GM19240 (cell line): ENCODE measurements around the gene PTPA.

Experiments
- DNase-seq: peaks from one replicate; pipeline ENCODE4 v3.0.0; 2011; ENCODE audit warnings: low spot score; ENCODE audit not compliant: insufficient read length

Gene PTPA

DNA sequence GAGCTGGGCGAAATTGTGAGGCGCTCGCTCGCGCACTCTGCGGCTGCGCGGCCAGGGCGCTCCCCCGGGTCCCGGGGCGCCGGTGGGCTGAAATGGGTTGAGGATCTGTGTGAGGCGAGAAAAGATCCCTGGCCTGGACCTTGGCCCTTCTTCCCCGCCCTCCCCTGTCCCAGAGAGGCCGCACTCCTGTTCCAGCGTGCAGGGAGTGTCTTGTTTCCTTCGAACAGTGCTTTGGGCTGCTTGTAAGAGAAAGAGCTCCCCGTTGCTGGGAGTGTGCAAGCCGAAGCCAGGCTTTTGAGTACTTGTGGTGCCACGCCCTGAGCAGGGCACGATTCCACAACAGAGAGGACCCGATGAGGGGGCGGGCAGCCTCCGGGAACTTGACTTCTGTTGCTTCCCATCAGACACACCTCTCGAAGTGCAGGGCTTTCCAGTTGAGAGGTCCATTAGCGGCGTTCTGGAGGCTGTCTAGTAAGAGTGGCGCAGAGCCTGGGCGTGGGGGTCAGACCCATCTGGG is 29.8 kb upstream of the PTPA start:
- DNase-seq, result peak; percentile 98

DNA sequence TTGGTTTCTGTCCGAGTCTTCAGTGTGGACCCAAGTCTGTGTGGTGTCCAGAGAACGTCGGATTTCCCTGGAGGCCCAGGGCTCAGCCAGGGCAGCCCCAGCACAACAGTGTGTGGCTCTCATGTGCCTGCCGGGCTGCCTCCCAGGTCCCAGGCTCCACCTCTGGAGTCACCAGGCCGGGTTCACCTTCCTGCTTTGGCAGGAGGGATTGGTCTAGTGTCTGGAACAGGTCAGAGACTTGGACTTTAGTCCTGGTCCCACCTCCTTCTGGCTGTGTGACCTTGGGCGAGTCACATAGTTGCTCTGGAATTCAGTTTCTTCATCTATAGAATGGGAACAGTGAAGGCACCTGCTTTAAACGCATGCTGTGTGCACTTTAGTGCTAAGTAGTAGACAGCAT is 27.1 kb upstream of the PTPA start:
- DNase-seq, result no peak

GRCh38 chr9:129089246-129089645 is 22.0 kb upstream of the PTPA start:
- DNase-seq, result no peak

- no peak for DNase-seq
Observed at GRCh38 chr9:129093602-129094386, 17.4 kb upstream of the PTPA start.

DNA sequence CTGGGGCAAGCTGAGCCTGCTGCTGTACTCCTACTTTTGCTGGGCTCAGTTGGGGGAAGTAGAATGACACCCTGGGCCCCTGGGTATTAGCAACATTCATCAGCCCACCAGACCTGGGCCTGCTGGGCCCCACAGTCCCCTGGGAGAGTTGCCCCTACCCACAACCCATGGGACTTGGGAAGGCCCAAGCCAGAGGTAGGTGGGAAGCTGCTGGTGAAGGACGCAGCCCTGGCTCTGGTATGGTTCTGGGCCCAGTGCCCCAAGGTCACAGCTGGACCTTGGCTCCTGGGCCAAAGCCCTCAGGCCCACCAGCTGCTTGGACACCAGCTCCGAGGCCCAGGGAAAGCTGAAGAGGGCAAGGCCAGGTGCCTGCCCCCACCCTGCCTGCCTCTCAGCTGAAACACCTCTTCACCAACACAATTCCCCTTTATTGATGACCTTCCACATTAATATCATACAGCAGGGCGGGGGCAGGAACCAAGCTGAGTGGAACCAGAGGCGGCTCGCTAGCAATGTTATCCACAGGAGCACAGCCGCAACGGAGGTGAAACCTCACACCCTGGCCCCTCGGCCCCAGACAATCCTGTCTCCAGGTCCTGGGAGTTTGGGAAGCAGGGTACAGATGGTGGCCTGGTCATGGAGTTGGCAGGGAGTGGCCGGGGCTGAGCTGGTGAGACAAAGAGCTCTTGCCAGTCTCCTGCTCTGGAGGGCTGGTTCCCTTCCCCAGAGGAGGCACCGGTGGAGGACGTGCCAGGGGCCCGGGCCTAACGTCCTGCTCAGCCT is 16.6 kb upstream of the PTPA start:
- no peak for DNase-seq

DNA sequence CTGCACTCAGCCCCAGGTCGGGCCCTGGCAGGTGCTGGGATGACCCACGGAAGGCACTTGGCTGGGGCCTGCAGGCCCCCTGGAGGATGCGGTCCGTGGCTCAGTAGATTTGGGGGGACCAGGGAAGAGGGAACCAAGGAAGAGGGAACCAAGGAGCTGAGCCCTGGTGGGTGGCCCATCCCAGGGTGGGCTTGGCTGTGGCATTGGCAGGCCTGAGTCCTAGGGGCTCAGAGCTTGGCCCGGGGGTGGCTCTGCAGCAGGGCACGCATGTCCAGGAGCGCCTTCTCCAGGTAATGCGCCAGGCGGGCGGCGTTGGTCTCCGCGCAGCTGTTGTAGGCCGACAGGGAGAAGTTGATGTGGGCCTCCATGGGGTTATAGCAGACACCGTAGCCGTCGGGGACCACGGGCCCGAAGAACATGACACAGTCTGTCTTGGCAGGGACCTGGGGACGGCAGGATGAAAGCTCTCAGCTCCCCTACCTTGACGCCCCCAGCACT is 16.0 kb upstream of the PTPA start:
- DNase-seq, result no peak

GRCh38 chr9:129095908-129096307 is 15.3 kb upstream of the PTPA start:
- no peak for DNase-seq

- no peak for DNase-seq
Observed at GRCh38 chr9:129097671-129098306, 13.4 kb upstream of the PTPA start.

GRCh38 chr9:129098328-129098727 is 12.9 kb upstream of the PTPA start:
- DNase-seq, result no peak

- DNase-seq, result no peak
Observed at GRCh38 chr9:129100383-129101169, 10.6 kb upstream of the PTPA start.

- no peak for DNase-seq
Observed at GRCh38 chr9:129101279-129101678, 9.9 kb upstream of the PTPA start.

- DNase-seq, result no peak
Observed at GRCh38 chr9:129102095-129102525, 9.1 kb upstream of the PTPA start.

DNA sequence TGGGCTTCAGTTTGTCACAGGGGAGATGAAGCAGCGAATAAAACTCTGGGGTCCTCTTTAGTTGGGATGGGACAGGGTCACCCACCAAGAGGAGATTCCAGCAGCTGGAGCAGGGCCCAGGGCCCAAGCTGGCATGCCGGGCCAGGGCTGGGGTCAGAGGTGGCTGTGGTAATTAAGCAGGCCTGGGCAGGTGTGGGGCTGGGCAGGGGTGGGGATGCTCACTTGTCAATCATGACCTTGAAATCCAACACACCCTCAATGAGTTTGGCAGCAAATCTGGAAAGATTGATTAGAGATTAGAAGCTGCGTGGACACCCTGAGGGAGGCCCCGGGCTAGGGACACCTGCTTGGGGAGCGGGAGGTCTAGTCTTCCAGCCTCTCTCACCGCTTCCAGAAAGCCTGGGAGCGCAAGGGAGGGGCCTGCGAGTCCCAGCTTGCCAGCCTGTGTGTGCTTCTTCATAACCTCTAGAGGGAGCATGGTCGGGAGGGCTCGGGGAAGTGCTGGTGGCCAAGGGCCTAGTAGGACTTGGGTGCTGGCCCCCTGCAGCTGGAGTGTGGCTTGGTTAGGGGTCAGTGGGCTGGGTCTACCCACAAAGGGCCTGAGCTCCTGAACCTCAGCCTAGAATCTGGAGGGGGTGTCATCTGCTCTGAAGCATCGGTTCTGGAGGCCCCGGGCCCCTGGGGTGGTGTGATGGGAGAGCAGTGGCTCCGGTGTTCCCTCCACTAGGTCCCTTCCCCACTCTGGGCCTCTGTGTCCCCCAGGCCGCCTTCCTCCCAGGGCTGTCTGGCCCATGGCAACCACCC is 8.2 kb upstream of the PTPA start:
- DNase-seq, result peak; percentile 31

DNA sequence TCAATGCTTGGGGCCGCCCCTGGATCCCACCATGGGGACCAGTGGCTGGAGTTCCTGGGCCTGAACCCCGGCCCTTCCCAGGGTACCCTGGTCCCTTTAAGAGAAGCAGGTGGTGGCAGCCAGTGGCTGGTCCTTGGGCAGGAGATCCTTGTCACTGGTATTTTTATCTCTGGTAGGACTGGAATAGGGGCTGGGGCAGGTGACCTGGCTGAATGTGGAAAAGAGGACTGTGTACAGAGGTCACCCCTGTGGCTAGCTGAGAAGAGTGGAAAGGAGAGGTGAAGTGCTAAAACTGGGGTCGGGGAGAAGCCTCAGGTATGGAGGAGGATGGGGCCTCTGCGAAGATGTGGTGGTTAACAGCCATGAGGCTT is 7.6 kb upstream of the PTPA start:
- no peak for DNase-seq

GRCh38 chr9:129104051-129104450 is 7.2 kb upstream of the PTPA start:
- no peak for DNase-seq

DNA sequence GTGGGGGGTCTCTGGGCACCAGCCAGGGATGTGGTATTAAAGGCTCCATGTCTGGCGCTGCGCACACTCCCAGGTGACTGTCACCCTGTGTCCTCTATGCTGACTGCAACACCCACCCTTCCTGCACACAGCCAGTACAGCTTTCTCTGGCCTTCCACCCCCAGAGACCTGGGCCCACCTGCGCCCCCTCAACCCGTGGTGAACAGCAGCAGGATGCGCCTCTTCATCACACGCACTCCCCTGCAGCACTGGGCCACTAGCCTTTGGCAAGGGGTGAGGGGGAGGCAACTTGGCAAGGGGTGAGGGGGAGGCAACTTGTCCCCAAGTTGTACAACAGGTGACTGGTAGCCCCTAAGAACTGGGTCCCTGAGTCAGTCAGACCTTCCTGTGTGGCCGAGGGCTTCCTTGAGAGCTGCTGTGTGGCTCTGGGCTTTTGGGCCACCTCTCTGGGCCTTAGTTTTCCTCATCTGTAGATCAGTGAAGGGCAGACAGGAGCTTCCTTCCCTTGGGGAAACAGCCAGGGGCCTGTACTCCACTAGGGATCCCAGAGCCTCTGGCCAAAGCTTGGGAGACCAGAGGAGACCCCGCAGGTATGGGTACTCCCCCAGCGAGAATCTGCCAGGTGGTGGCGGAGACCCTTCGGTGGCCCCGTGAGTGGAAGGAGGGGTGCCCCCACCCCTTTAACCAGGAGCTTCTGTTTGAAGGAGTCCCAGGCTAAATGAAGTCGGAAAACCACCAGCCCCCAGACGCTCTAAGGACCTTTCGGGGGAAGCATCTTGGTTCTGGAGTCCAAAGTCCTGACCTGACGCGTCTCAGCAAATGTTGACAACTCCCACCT is 5.1 kb upstream of the PTPA start:
- DNase-seq, result no peak

- no peak for DNase-seq
Observed at GRCh38 chr9:129107651-129108050, 3.6 kb upstream of the PTPA start.

DNA sequence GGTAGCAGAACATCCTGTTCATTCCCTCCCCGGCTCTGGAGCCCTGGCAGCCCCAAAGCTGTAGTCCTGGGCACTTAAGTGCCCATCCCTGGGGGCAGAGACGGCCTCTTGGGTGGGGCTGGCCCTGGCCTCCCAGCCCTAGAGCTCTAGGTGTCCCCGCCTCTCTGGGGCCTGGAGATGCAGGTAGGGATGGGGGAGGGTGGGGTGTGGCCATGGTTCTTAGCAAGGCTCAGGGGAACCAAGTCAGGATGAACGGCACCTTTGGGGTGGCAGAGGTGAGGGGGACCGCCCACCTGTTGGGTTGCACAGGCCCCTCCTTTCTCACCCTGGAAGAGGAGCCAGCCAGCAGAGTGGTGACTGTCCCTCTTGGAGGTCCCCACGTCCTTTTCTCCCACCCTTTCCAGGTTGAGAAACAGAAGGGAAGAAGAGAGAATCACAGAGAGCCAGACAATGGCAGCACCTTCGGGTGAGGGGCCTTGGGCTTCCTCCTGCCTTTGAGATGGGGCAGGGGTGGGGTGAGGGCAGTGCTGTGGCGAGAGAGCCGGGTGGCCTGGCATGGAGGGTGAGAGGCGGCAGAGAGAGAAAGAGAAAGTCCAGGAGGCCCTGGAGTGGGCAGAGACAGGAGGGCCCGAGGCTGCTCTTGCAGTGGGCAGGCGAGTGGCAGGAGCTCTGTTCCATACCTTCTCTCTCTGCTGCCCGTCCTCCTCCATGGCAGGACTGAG is 3.0 kb upstream of the PTPA start:
- DNase-seq, result no peak
